HG03025 (cell line): ENCODE results near the gene UFSP1.

Source experiments
- ATAC-seq: cut with Tn5 transposase; IDR thresholded peaks from one replicate; pipeline ENCODE4 v1.9.1; 2021; ENCODE audit warnings: mild to moderate bottlenecking, moderate library complexity; ENCODE audit not compliant: unreplicated experiment, low FRiP score

UFSP1 gene

DNA sequence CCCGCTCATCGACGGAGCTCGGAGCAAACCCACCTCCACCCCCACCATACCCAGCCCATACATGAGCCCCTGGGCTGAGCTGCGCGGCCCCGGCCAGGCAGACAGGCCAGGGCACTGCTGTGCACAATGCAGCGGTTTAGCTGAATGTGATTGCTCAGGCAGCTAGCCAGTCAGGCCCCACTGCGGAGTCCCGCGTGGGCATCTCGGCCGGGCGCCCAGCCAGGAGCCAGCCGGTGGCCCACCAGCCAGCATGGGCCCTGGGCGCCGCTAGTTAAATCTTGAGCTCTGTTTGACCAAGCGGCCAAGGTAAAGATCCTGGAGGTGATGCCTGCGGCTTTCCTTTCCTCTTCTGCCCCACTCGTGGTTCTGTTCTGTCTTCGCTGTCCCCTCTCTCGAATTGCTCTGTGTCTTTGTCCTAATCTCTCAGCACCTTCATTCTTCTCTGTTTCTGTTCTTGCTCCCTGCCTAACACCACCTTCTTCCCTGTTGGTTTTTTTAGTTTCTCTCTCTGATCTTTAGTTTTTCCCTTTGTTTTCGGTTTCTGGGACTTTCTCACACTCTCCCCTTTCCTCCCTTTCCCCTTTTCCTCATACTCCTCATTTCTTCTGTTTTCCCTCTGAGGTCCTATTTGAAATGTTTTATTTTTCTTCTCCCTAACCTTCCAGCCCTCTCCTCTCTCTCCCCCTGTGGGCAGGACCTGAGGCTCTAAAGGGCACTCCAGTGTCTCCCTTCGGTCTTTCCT lies 6.6 kb downstream of the UFSP1 start:
- ATAC-seq, result no peak

DNA sequence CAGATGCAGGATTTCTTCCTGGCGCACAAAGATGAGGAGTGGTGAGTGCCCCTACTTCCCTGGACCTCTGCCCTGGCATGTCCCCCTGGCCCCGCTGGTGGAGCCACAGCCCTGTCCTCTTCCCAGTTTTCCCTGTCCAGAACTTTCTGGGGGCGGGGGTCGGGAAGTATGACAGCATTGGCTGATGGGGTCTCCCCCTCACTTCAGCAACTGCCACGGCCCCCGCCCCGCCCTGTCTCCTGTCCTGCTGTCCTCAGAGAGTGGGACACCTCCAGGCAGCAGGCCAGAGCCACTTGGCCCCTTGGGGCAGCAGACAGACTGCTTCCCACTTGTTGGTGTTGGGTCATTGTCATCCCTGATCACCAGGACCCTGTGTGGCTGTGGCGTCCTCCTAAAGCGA lies 7.3 kb downstream of the UFSP1 start:
- ATAC-seq, result no peak

- ATAC-seq, result no peak
Observed at GRCh38 chr7:100881136-100881535, 8.4 kb downstream of the UFSP1 start.

- ATAC-seq, result no peak
Observed at GRCh38 chr7:100880645-100881044, 8.9 kb downstream of the UFSP1 start.

DNA sequence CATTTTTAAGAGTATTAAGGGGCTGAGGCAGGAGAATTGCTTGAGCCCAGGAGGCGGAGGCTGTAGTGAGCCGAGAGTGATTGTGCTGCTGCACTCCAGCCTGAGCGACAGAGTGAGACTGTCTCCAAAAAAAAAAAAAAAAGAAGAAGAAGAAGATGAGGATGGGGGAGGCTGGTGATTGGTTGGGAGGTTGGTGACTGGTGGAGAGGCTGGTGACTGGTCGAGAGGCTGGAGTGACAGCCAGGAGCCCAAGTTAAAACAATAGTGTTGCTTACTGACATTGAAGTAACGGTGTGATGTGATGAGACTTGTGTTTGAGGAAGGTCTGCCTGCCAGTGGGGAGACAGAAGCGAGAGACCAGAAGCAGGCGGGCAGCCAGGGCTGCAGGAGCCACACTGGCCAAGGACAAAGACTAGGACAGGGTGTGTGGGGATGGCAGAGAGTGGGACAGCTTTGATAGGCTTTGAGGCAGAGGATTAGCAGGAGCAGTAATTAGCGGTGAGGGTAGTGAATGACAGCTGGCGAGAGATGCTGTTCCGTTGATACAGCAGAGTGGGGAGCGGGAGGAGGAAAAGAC lies 9.7 kb downstream of the UFSP1 start:
- no peak for ATAC-seq

- ATAC-seq, result no peak
Observed at GRCh38 chr7:100878685-100879084, 10.8 kb downstream of the UFSP1 start.

- ATAC-seq, result no peak
Observed at GRCh38 chr7:100878013-100878412, 11.5 kb downstream of the UFSP1 start.

DNA sequence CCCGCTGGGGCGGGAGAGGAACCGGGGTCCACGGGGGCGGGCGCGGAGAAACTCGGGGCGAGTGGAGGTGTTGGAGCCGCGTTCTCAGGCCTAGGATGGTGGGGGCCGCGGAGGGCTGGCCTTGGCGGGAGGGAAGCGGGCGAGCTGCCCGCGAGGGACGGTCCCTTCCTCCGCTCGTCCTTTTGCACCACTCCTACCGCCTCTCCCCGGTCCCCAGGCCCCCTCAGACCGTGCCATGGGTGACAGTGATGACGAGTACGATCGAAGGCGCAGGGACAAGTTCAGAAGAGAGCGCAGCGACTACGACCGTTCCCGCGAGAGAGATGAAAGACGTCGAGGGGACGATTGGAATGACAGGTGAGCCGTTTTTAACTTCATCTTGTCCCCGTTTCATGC lies 14.2 kb downstream of the UFSP1 start:
- peak; percentile 31 for ATAC-seq

DNA sequence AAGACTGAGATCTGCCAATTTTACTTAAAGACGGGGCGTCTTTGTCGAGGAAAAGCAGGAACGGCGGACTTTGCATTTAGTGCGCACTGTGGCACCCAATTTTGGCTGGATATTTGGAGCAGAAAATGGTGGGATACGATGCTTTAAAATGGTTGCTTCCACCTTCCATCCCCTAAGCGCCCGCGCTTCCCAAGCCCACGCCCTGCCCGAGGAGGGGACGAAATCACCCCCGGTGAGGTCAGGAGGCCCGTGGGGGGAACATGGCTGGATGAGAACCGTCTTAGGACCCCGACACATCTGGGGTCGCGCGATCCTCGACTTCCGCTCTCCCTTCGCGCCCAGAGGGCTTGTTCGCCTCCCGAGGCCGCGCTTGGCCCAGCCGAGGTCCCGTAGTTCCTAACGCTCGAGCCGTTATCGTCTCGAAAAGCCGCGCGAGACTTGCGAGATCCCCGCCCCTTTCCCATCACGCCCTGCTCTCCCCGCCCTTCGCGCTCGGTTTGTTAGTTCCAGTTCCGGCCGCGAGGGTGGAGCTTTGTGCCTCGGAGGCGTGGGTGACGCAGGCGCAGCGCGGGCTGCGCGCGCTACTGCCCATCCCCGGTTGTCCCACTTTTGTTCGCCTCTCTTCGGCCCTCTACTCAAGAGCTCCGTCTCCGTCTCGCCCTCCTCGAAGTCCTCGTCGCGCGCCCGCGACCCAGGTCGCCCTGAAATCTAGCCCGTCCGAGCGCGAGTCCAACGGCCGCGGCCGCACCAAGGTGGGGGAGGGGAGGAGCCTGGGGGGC lies 14.7 kb downstream of the UFSP1 start, which contains the start of gene SRRT:
Gene SRRT (plus strand): TSS at position 527 of the 779 bp plus-strand sequence. CDS start 488 bp downstream, outside the sequence.
- peak; percentile 79 for ATAC-seq

- ATAC-seq, result no peak
Observed at GRCh38 chr7:100874300-100874576, 15.3 kb downstream of the UFSP1 start.

DNA sequence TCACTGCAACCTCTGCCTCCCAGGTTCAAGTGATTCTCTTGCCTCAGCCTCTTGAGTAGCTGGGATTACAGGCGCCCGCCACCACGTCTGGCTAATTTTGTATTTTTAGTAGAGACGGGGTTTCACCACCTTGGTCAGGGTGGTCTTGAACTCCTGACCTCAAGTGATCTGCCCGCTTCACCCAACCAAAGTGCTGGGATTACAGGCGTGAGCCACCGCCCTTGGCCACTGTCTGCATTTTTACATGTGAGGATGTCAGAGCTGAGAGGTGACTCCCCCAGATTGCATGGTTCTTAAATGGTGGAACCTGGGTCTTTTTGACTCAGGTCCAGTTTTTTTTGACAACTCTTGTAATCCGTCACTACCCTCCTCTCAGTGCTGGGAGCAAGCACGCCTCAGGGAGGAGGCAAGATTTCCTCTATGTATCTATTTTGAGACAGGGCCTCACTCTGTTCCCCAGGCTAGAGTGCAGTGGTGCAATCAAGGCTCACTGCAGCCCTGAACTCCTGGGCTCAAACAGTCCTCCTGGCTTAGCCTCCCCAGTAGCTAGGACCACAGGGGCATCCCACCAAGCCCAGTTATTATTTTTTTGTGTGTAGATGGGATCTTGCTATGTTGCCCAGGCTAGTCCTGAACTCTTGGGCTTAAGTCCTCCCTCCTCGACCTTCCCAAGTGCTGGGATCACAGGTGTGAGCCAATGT lies 15.8 kb downstream of the UFSP1 start:
- no peak for ATAC-seq

- ATAC-seq, result no peak
Observed at GRCh38 chr7:100867776-100868485, 21.6 kb downstream of the UFSP1 start.

- no peak for ATAC-seq
Observed at GRCh38 chr7:100867040-100867775, 22.3 kb downstream of the UFSP1 start, which contains the start of gene TRIP6. TSS of gene TRIP6 (plus strand) at chr7:100867387. CDS start at chr7:100867498, 111 bp downstream.

- no peak for ATAC-seq
Observed at GRCh38 chr7:100866729-100867039, 22.8 kb downstream of the UFSP1 start.

- no peak for ATAC-seq
Observed at GRCh38 chr7:100865938-100866728, 23.4 kb downstream of the UFSP1 start.

DNA sequence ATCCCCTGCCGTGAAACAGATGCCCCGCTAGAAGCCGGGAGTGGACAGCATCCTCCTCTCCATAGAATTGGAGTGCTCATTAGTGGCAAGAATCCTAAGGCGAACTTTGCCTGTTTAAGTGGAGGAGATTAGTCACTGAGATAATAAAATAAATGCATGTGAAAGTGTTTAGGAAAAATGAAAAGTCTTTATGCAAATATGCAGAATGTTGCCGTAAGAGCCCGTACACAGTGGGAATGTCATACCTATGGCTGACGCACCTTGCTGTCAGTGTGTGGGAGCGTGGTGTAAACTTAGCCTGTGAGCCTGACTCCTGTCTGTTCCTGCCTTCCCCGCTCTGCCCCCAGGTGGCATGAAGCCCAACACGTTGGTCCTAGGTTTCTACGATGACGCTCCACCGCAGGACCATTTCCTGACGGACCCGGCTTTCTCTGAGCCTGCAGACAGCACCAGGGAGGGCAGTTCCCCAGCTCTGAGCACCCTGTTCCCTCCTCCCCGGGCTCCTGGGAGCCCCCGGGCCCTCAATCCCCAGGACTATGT lies 24.1 kb downstream of the UFSP1 start:
- no peak for ATAC-seq

- ATAC-seq, result no peak
Observed at GRCh38 chr7:100864263-100864845, 25.2 kb downstream of the UFSP1 start.

DNA sequence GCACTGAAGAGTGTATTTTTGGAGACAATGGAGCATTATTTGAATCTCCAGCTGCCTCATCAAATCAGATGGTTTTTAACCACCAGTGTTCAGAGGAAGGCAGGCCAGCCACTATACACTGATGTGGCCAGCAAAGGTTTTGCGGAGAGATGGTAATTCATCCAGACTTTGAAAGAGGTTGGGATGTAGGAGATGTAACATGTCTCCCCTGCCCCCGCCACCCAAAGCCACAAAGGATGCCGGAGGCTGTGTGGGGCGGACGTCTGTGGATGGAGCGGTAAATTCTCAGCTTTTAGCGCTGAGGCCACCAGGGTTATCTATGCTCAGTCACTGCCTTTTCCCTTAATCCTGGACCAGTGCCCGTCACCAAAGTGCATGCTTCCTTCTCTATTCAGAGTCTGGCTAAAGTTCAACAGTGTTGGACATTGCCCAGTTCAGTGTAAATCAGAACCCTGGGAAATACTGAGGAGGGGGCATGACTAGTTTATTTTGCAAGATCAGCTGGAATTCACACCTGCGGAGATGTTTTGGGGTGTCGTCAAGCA lies 26.0 kb downstream of the UFSP1 start:
- ATAC-seq, result no peak
